ENCODE data around the gene MYO15B. TPM values are rescaled to one million over a fixed set of nuclear protein-coding genes. Genes with fewer than 3 reads are reported as not detected.

MYO15B gene
- total and polyA plus RNA-seq, 2 of the 13 experiments (the other 11 are each of a cell fraction or from before 2014, with no cell fraction given) = 2.8 to 8.1 TPM

GRCh38 chr17:75666959-75667790, 79.6 kb downstream of the MYO15B start, which contains the start of the genes RECQL5 and SAP30BP (continued):
- TF ChIP-seq, protein P1, sequence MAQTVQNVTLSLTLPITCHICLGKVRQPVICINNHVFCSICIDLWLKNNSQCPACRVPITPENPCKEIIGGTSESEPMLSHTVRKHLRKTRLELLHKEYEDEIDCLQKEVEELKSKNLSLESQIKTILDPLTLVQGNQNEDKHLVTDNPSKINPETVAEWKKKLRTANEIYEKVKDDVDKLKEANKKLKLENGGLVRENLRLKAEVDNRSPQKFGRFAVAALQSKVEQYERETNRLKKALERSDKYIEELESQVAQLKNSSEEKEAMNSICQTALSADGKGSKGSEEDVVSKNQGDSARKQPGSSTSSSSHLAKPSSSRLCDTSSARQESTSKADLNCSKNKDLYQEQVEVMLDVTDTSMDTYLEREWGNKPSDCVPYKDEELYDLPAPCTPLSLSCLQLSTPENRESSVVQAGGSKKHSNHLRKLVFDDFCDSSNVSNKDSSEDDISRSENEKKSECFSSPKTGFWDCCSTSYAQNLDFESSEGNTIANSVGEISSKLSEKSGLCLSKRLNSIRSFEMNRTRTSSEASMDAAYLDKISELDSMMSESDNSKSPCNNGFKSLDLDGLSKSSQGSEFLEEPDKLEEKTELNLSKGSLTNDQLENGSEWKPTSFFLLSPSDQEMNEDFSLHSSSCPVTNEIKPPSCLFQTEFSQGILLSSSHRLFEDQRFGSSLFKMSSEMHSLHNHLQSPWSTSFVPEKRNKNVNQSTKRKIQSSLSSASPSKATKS (CRISPR knock-in tag; IDR thresholded peaks at IDR 0.05) = no peak
- TF ChIP-seq SRSF9 (IDR thresholded peaks at IDR 0.05; ENCODE audit: borderline replicate concordance, insufficient read depth, low read depth, low read length, poor library complexity, severe bottlenecking) (no peak), ZFP36 (IDR thresholded peaks at IDR 0.05; ENCODE audit: borderline replicate concordance, low read depth, low read length, partially characterized antibody) (no peak), ZMYM3 (CRISPR knock-in tag; IDR thresholded peaks at IDR 0.05) (no peak), ZFP91 (CRISPR knock-in tag; IDR thresholded peaks at IDR 0.05; ENCODE audit: borderline replicate concordance) (peak; percentile 89; the same call in 1 of the 2 replicates), POLR2AphosphoS5 (IDR thresholded peaks at IDR 0.05; ENCODE audit: low read depth, low read length) (peak; percentile 94), DRAP1 (CRISPR knock-in tag; IDR thresholded peaks at IDR 0.05) (peak; percentile 88), SMARCE1 (IDR thresholded peaks at IDR 0.05; ENCODE audit: borderline replicate concordance) (no peak), ZNF781 (CRISPR knock-in tag; IDR thresholded peaks at IDR 0.05; ENCODE audit: borderline replicate concordance, not compliant biosample characterization) (no peak), PAWR (CRISPR knock-in tag; IDR thresholded peaks at IDR 0.05; ENCODE audit: borderline replicate concordance) (no peak), CREB1 (IDR thresholded peaks at IDR 0.05) (peak; percentile 99), CREB1 (CRISPR knock-in tag; IDR thresholded peaks at IDR 0.05) (peak; percentile 100), GMEB1 (CRISPR knock-in tag; IDR thresholded peaks at IDR 0.05; ENCODE audit: borderline replicate concordance) (peak; percentile 99)
- TF ChIP-seq, protein P2, sequence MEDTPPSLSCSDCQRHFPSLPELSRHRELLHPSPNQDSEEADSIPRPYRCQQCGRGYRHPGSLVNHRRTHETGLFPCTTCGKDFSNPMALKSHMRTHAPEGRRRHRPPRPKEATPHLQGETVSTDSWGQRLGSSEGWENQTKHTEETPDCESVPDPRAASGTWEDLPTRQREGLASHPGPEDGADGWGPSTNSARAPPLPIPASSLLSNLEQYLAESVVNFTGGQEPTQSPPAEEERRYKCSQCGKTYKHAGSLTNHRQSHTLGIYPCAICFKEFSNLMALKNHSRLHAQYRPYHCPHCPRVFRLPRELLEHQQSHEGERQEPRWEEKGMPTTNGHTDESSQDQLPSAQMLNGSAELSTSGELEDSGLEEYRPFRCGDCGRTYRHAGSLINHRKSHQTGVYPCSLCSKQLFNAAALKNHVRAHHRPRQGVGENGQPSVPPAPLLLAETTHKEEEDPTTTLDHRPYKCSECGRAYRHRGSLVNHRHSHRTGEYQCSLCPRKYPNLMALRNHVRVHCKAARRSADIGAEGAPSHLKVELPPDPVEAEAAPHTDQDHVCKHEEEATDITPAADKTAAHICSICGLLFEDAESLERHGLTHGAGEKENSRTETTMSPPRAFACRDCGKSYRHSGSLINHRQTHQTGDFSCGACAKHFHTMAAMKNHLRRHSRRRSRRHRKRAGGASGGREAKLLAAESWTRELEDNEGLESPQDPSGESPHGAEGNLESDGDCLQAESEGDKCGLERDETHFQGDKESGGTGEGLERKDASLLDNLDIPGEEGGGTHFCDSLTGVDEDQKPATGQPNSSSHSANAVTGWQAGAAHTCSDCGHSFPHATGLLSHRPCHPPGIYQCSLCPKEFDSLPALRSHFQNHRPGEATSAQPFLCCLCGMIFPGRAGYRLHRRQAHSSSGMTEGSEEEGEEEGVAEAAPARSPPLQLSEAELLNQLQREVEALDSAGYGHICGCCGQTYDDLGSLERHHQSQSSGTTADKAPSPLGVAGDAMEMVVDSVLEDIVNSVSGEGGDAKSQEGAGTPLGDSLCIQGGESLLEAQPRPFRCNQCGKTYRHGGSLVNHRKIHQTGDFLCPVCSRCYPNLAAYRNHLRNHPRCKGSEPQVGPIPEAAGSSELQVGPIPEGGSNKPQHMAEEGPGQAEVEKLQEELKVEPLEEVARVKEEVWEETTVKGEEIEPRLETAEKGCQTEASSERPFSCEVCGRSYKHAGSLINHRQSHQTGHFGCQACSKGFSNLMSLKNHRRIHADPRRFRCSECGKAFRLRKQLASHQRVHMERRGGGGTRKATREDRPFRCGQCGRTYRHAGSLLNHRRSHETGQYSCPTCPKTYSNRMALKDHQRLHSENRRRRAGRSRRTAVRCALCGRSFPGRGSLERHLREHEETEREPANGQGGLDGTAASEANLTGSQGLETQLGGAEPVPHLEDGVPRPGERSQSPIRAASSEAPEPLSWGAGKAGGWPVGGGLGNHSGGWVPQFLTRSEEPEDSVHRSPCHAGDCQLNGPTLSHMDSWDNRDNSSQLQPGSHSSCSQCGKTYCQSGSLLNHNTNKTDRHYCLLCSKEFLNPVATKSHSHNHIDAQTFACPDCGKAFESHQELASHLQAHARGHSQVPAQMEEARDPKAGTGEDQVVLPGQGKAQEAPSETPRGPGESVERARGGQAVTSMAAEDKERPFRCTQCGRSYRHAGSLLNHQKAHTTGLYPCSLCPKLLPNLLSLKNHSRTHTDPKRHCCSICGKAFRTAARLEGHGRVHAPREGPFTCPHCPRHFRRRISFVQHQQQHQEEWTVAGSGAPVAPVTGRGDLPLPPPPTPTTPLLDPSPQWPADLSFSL (CRISPR knock-in tag; IDR thresholded peaks at IDR 0.05) = no peak

Measured in HepG2 (cell line).